A549 (cell line): ENCODE results near the gene DST. TPM values are rescaled to one million over a fixed set of nuclear protein-coding genes. Genes with fewer than 3 reads are reported as not detected.

ENCODE experiments used
- ATAC-seq, 2 experiments: fragments of 200-7000 bp in 1 of 2; fragments of >200 bp in 1 of 2; cut with Nextera tagmentation in 1 of 2; cut with Tn5 transposase in 1 of 2; 3 replicates each; pipeline versions ENCODE4 v1.8.0 to v1.9.1; 2018 to 2020; ENCODE audit warnings: mild to moderate bottlenecking in 1 of 2, moderate library complexity in 1 of 2
- CTCF ChIA-PET: fragments of 300-600 bp; sonication (Branson Sonifier 250); formaldehyde crosslinking; extraction: SDS; loops from one replicate; lab custom pipeline; 2021; ENCODE audit warnings: antibody characterized with exemption, inconsistent platforms; lab: Yijun Ruan, JAX
- POLR2A ChIA-PET: fragments of 350-600 bp; formaldehyde crosslinking; extraction: SDS; loops from one replicate; lab custom pipeline; 2021; ENCODE audit warnings: antibody characterized with exemption, inconsistent platforms; lab: Yijun Ruan, JAX
- DNase-seq, 2 experiments: peaks; one replicate each; pipeline versions ENCODE4 v3.0.0 to v3.0.0-alpha.2; 2011 to 2016; ENCODE audit warnings: low read depth in 1 of 2, low spot score in 1 of 2
- FAIRE-seq: peaks from 2 replicates; lab custom pipeline; 2011; peaks lifted over from hg19 to GRCh38; lab: Jason Lieb, UNC
- H3K27ac ChIP-seq, 2 experiments: fragments of >200 bp; sonication (Bioruptor Twin); formaldehyde crosslinking; 3 replicates each; pipeline ENCODE4 v1.5.1; 2016 to 2017
- H3K4me1 ChIP-seq: fragments of >200 bp; sonication (Bioruptor Twin); formaldehyde crosslinking; 3 replicates; pipeline ENCODE4 v1.6.1; 2016
- H3K4me2 ChIP-seq: fragments of >200 bp; sonication (Bioruptor Twin); formaldehyde crosslinking; 3 replicates; pipeline ENCODE4 v1.6.1; 2016
- H3K4me3 ChIP-seq: fragments of >200 bp; sonication (Bioruptor Twin); formaldehyde crosslinking; 3 replicates; pipeline ENCODE4 v1.5.1; 2016
- H3K9me3 ChIP-seq: fragments of >200 bp; sonication (Bioruptor Twin); formaldehyde crosslinking; 3 replicates; pipeline ENCODE4 v1.6.1; 2016
- ATOH8 ChIP-seq: fragments of 250-450 bp; sonication (Bioruptor Pico); IDR thresholded peaks from 2 replicates; pipeline ENCODE4 v1.5.0; 2020; ENCODE audit warnings: low read depth, mild to moderate bottlenecking, moderate library complexity
- BHLHE40 ChIP-seq: IDR thresholded peaks from 2 replicates; pipeline ENCODE4 v1.6.1; 2012; ENCODE audit warnings: low read depth, low read length, inconsistent platforms
- CHD2 ChIP-seq: fragments of 150-350 bp; IDR thresholded peaks from 2 replicates; pipeline ENCODE4 v1.6.1; 2014; ENCODE audit warnings: low read length; ENCODE audit not compliant: partially characterized antibody
- CHD4 ChIP-seq: fragments of 200-600 bp; sonication (generic); IDR thresholded peaks from 2 replicates; pipeline ENCODE4 v1.6.1; 2016; ENCODE audit warnings: antibody characterized with exemption, mild to moderate bottlenecking, borderline replicate concordance
- EHF ChIP-seq: fragments of 250-450 bp; sonication (Bioruptor Pico); IDR thresholded peaks from 2 replicates; pipeline ENCODE4 v1.5.0; 2020; ENCODE audit warnings: mild to moderate bottlenecking
- EHMT2 ChIP-seq: fragments of 200-600 bp; sonication (generic); IDR thresholded peaks from 2 replicates; pipeline ENCODE4 v1.6.1; 2016; ENCODE audit warnings: antibody characterized with exemption, low read depth, mild to moderate bottlenecking, moderate library complexity
- ELK1 ChIP-seq: fragments of 150-350 bp; IDR thresholded peaks from 2 replicates; pipeline ENCODE4 v1.6.1; 2014; ENCODE audit warnings: low read depth, mild to moderate bottlenecking, low read length
- ESRRA ChIP-seq: fragments of 150-350 bp; IDR thresholded peaks from 2 replicates; pipeline ENCODE4 v1.6.1; 2014; ENCODE audit warnings: mild to moderate bottlenecking, low read length, borderline replicate concordance
- FOXS1 ChIP-seq: fragments of 250-450 bp; sonication (Bioruptor Pico); IDR thresholded peaks from 2 replicates; pipeline ENCODE4 v1.5.0; 2020; ENCODE audit warnings: mild to moderate bottlenecking, moderate library complexity
- GATA3 ChIP-seq: IDR thresholded peaks from 2 replicates; pipeline ENCODE4 v1.6.1; 2012; ENCODE audit warnings: borderline replicate concordance
- HDAC2 ChIP-seq: fragments of 200-600 bp; sonication (generic); IDR thresholded peaks from 2 replicates; pipeline ENCODE4 v1.6.1; 2016
- HES2 ChIP-seq: fragments of >200 bp; sonication (Bioruptor Twin); formaldehyde crosslinking; IDR thresholded peaks from 2 replicates; pipeline ENCODE4 v1.6.1; 2016
- JUN ChIP-seq, 2 experiments: fragments of >200 bp; sonication (Bioruptor Twin); formaldehyde crosslinking; IDR thresholded peaks; 2 replicates in 1 of 2; 3 replicates in 1 of 2; pipeline ENCODE4 v1.6.1; 2016 to 2017
- KDM1A ChIP-seq: fragments of 200-600 bp; sonication (generic); IDR thresholded peaks from 2 replicates; pipeline ENCODE4 v1.6.1; 2016; ENCODE audit warnings: low read depth, mild to moderate bottlenecking
- NFE2L2 ChIP-seq: fragments of 150-350 bp; conservative IDR thresholded peaks from 2 replicates; pipeline ENCODE4 v1.6.1; 2014; ENCODE audit warnings: low read length
- POLR2A ChIP-seq: IDR thresholded peaks from 2 replicates; pipeline ENCODE4 v1.6.1; 2012; ENCODE audit warnings: mild to moderate bottlenecking, low read length
- RCOR1 ChIP-seq: fragments of 150-350 bp; IDR thresholded peaks from 2 replicates; pipeline ENCODE4 v1.6.1; 2014; ENCODE audit warnings: antibody characterized with exemption, low read length, low read depth
- RFX5 ChIP-seq: fragments of 450-650 bp; IDR thresholded peaks from 2 replicates; pipeline ENCODE4 v1.7.1; 2014; ENCODE audit warnings: antibody characterized with exemption, mild to moderate bottlenecking, moderate library complexity
- RNF2 ChIP-seq: fragments of 200-600 bp; sonication (generic); IDR thresholded peaks from 2 replicates; pipeline ENCODE4 v1.6.1; 2016; ENCODE audit warnings: low read depth, mild to moderate bottlenecking, antibody characterized with exemption, moderate library complexity, borderline replicate concordance
- SREBF2 ChIP-seq: fragments of 450-650 bp; IDR thresholded peaks from 2 replicates; pipeline ENCODE4 v1.6.1; 2014; ENCODE audit warnings: mild to moderate bottlenecking, moderate library complexity
- TFCP2L1 ChIP-seq: fragments of 250-450 bp; sonication (Bioruptor Pico); IDR thresholded peaks from 2 replicates; pipeline ENCODE4 v1.5.0; 2021; ENCODE audit warnings: mild to moderate bottlenecking
- TP53 ChIP-seq: fragments of 250-450 bp; sonication (Bioruptor Pico); IDR thresholded peaks from 2 replicates; pipeline ENCODE4 v1.5.0; 2021; ENCODE audit warnings: mild to moderate bottlenecking, moderate library complexity
- ZFP36 ChIP-seq: fragments of 450-650 bp; IDR thresholded peaks from 2 replicates; pipeline ENCODE4 v1.6.1; 2014; ENCODE audit warnings: borderline replicate concordance; ENCODE audit not compliant: partially characterized antibody
- ZNF302 ChIP-seq: fragments of 250-450 bp; sonication (Bioruptor Pico); IDR thresholded peaks from 2 replicates; pipeline ENCODE4 v1.9.0; 2021; ENCODE audit warnings: inconsistent platforms, mild to moderate bottlenecking, moderate library complexity
- ZSCAN20 ChIP-seq: fragments of 250-450 bp; sonication (Bioruptor Pico); IDR thresholded peaks from 2 replicates; pipeline ENCODE4 v1.8.0; 2022; ENCODE audit warnings: mild to moderate bottlenecking, moderate library complexity
- WGBS: methylation state at CpG from one replicate; pipeline ENCODE4 v1.1.6; 2017; ENCODE audit errors: missing lambda C conversion rate; 5-methylcytosine and 5-hydroxymethylcytosine counted together
- polyA plus RNA-seq, 4 experiments: library from polyadenylated mRNA; depleted of rRNA in 3 of 4; stranded (reverse); fragments of >200 nt; fragmentation: RNase III in 1 of 4; extraction: RNeasy Plus Mini Kit Qiagen cat#74134 plus additional on column Dnase treatment in 1 of 4; gene quantifications; 2 replicates in 3 of 4; 3 replicates in 1 of 4; pipeline ENCODE4 v1.2.3, GENCODE V29; 2011 to 2017
- TF ChIP-seq, protein P1 (sequence below): fragments of 250-450 bp; sonication (Bioruptor Pico); IDR thresholded peaks from 2 replicates; pipeline ENCODE4 v1.5.0; 2021; ENCODE audit warnings: mild to moderate bottlenecking, moderate library complexity, borderline replicate concordance
- TF ChIP-seq, protein P2 (sequence below): IDR thresholded peaks from 2 replicates; pipeline ENCODE4 v1.6.1; 2012
- TF ChIP-seq, protein P3 (sequence below): IDR thresholded peaks from 2 replicates; pipeline ENCODE4 v1.6.1; 2012; ENCODE audit warnings: low read depth, borderline replicate concordance
- TF ChIP-seq, protein P4 (sequence below): fragments of >200 bp; sonication (Bioruptor Twin); formaldehyde crosslinking; IDR thresholded peaks from 3 replicates; pipeline ENCODE4 v1.5.1; 2016

The DST gene
- polyA plus RNA-seq, 2 of the 4 experiments (the other 2 are of a cell fraction), result 32.4 to 99.0 TPM

- Histone ChIP-seq H3K4me2 (no peak overlapping the region), H3K27ac (no peak overlapping the region), H3K9me3 (no peaks in the 10 kb centered on the region), H3K4me1 (no peaks in the 10 kb centered on the region), H3K4me3 (no peak overlapping the region)
- POLR2A ChIA-PET, result no interaction called here
- DNase-seq, result no peak
- FAIRE-seq, result no peak
- CTCF ChIA-PET, result no interaction called here
- ATAC-seq, result no peak
- TF ChIP-seq EHF, result no peak
- no peak for TF ChIP-seq ZFP36
- TF ChIP-seq GATA3, result no peak
- TF ChIP-seq, protein P1, sequence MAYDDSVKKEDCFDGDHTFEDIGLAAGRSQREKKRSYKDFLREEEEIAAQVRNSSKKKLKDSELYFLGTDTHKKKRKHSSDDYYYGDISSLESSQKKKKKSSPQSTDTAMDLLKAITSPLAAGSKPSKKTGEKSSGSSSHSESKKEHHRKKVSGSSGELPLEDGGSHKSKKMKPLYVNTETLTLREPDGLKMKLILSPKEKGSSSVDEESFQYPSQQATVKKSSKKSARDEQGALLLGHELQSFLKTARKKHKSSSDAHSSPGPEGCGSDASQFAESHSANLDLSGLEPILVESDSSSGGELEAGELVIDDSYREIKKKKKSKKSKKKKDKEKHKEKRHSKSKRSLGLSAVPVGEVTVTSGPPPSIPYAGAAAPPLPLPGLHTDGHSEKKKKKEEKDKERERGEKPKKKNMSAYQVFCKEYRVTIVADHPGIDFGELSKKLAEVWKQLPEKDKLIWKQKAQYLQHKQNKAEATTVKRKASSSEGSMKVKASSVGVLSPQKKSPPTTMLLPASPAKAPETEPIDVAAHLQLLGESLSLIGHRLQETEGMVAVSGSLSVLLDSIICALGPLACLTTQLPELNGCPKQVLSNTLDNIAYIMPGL (CRISPR knock-in tag), result no peak
- TF ChIP-seq POLR2A, result no peak
- TF ChIP-seq, protein P2, sequence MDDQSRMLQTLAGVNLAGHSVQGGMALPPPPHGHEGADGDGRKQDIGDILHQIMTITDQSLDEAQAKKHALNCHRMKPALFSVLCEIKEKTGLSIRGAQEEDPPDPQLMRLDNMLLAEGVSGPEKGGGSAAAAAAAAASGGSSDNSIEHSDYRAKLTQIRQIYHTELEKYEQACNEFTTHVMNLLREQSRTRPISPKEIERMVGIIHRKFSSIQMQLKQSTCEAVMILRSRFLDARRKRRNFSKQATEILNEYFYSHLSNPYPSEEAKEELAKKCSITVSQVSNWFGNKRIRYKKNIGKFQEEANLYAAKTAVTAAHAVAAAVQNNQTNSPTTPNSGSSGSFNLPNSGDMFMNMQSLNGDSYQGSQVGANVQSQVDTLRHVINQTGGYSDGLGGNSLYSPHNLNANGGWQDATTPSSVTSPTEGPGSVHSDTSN, result no peak
- no peak for TF ChIP-seq KDM1A
- TF ChIP-seq NFE2L2, result no peak
- TF ChIP-seq RCOR1, result no peak
- no peak for TF ChIP-seq ELK1
- no peak for TF ChIP-seq RFX5
- no peak for TF ChIP-seq ATOH8 (CRISPR knock-in tag)
- no peak for TF ChIP-seq CHD2
- no peak for TF ChIP-seq FOXS1
- no peak for TF ChIP-seq BHLHE40
- TF ChIP-seq HDAC2, result no peak
- WGBS, result 24% methylated on average over 3 of the region's 3 CpGs
Measured at GRCh38 chr6:56420296-56420695, 222.4 kb downstream of the DST start.

DNA sequence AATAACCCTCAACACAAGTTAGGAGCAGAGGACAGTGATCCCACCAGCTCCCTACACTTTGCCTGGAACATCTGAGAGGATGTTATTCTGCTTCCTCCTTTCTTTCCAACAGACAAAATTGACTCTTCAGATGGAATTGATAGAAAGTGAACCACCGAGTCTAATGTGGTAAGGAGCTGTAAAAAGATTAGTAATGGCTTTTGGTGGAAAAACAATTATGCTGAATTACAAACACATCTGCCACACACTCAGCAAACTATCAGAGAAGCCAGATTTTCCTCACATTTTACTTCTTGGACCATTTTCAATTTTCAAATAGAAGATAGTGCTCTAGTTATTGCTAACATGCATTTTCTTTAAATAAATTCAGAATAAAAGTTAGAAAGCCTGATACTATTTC is 223.5 kb downstream of the DST start:
- no peak for FAIRE-seq
- Histone ChIP-seq H3K4me1 (no peaks in the 10 kb centered on the region), H3K4me3 (no peak overlapping the region), H3K27ac (no peak overlapping the region), H3K9me3 (no peaks in the 10 kb centered on the region), H3K4me2 (no peak overlapping the region)
- 16% methylated on average over 1 of the region's 1 CpG for WGBS
- ChIA-PET CTCF (interaction anchor here (0.9 kb wide), 1 partner anchor 17 kb away, joined by 3 read pairs; no protein-coding TSS in a partner anchor), POLR2A (no interaction called here)
- no peak for ATAC-seq
- no peak for DNase-seq
- no peak for TF ChIP-seq HES2
- TF ChIP-seq TP53, result no peak
- no peak for TF ChIP-seq ZNF302
- no peak for TF ChIP-seq SREBF2
- no peak for TF ChIP-seq ATOH8 (CRISPR knock-in tag)
- TF ChIP-seq TFCP2L1 (CRISPR knock-in tag), result no peak
- TF ChIP-seq, protein P3, sequence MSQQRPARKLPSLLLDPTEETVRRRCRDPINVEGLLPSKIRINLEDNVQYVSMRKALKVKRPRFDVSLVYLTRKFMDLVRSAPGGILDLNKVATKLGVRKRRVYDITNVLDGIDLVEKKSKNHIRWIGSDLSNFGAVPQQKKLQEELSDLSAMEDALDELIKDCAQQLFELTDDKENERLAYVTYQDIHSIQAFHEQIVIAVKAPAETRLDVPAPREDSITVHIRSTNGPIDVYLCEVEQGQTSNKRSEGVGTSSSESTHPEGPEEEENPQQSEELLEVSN, result no peak
- no peak for TF ChIP-seq EHF
- no peak for TF ChIP-seq FOXS1
- TF ChIP-seq, protein P4, sequence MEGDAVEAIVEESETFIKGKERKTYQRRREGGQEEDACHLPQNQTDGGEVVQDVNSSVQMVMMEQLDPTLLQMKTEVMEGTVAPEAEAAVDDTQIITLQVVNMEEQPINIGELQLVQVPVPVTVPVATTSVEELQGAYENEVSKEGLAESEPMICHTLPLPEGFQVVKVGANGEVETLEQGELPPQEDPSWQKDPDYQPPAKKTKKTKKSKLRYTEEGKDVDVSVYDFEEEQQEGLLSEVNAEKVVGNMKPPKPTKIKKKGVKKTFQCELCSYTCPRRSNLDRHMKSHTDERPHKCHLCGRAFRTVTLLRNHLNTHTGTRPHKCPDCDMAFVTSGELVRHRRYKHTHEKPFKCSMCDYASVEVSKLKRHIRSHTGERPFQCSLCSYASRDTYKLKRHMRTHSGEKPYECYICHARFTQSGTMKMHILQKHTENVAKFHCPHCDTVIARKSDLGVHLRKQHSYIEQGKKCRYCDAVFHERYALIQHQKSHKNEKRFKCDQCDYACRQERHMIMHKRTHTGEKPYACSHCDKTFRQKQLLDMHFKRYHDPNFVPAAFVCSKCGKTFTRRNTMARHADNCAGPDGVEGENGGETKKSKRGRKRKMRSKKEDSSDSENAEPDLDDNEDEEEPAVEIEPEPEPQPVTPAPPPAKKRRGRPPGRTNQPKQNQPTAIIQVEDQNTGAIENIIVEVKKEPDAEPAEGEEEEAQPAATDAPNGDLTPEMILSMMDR, result no peak
- TF ChIP-seq JUN (IDR thresholded peaks at IDR 0.05), result no peak
- no peak for TF ChIP-seq CHD4
- no peak for TF ChIP-seq RNF2
- TF ChIP-seq ESRRA, result no peak
- TF ChIP-seq POLR2A, result no peak
- TF ChIP-seq, protein P2, result no peak
- TF ChIP-seq EHMT2, result no peak
- no peak for TF ChIP-seq ZSCAN20 (CRISPR knock-in tag)
